GM23338 (cell line): ENCODE measurements around the gene HHATL. TPM values are rescaled to one million over a fixed set of nuclear protein-coding genes. Genes with fewer than 3 reads are reported as not detected.

Experiments
- ATAC-seq: fragments of 200-7000 bp; cut with Tn5 transposase; 3 replicates; pipeline ENCODE4 v1.9.1; 2020
- DNase-seq: peaks from one replicate; pipeline ENCODE4 v3.0.0-alpha.2; 2015; ENCODE audit warnings: low spot score
- H2AFZ ChIP-seq: fragments of 200-600 bp; sonication (generic); 2 replicates; pipeline ENCODE4 v1.8.0; 2016; ENCODE audit warnings: antibody characterized with exemption, mild to moderate bottlenecking, moderate library complexity
- H3F3A ChIP-seq: fragments of 200-600 bp; sonication (generic); replicated peaks from 2 replicates; pipeline ENCODE4 v1.8.0; 2017; ENCODE audit warnings: antibody characterized with exemption, mixed run types, low read depth
- H3K27ac ChIP-seq: fragments of 200-600 bp; sonication (generic); 2 replicates; pipeline ENCODE4 v1.6.1; 2016; ENCODE audit warnings: low read depth
- H3K27me3 ChIP-seq: fragments of 200-600 bp; sonication (generic); 2 replicates; pipeline ENCODE4 v1.8.0; 2016; ENCODE audit warnings: mild to moderate bottlenecking, mixed run types, moderate library complexity; ENCODE audit not compliant: insufficient read depth
- H3K36me3 ChIP-seq: fragments of 200-600 bp; sonication (generic); 2 replicates; pipeline ENCODE4 v1.8.0; 2016; ENCODE audit warnings: mild to moderate bottlenecking; ENCODE audit not compliant: insufficient read depth
- H3K4me1 ChIP-seq: fragments of 200-600 bp; sonication (generic); 2 replicates; pipeline ENCODE4 v1.8.0; 2016; ENCODE audit warnings: mild to moderate bottlenecking, moderate library complexity; ENCODE audit not compliant: insufficient read depth
- H3K4me2 ChIP-seq: fragments of 200-600 bp; sonication (generic); 2 replicates; pipeline ENCODE4 v1.7.1; 2017; ENCODE audit warnings: mixed run types
- H3K4me3 ChIP-seq: fragments of 200-600 bp; sonication (generic); 2 replicates; pipeline ENCODE4 v1.6.1; 2016; ENCODE audit warnings: mixed run types
- H3K79me2 ChIP-seq: fragments of 200-600 bp; sonication (generic); replicated peaks from 2 replicates; pipeline ENCODE4 v1.8.0; 2017; ENCODE audit warnings: mild to moderate bottlenecking; ENCODE audit not compliant: insufficient read depth
- H3K9me2 ChIP-seq: fragments of 200-600 bp; sonication (generic); 2 replicates; pipeline ENCODE4 v1.8.0; 2017; ENCODE audit not compliant: insufficient read depth
- H4K20me1 ChIP-seq: fragments of 200-600 bp; sonication (generic); replicated peaks from 2 replicates; pipeline ENCODE4 v1.8.0; 2017; ENCODE audit warnings: mild to moderate bottlenecking; ENCODE audit not compliant: insufficient read depth
- H3K27ac Mint-ChIP-seq: 2 replicates; pipeline ENCODE4 v1.8.0; 2020; ENCODE audit warnings: inconsistent platforms, mild to moderate bottlenecking, moderate library complexity, mixed read lengths
- H3K27me3 Mint-ChIP-seq: 3 replicates; pipeline ENCODE4 v1.8.0; 2022; ENCODE audit warnings: low read depth, mild to moderate bottlenecking, moderate library complexity, mixed read lengths, inconsistent platforms; ENCODE audit not compliant: insufficient read depth, poor library complexity
- H3K36me3 Mint-ChIP-seq: 3 replicates; pipeline ENCODE4 v1.8.0; 2021; ENCODE audit warnings: low read depth, mild to moderate bottlenecking, inconsistent platforms, moderate library complexity, mixed read lengths
- H3K4me1 Mint-ChIP-seq: 3 replicates; pipeline ENCODE4 v1.8.0; 2020; ENCODE audit warnings: mild to moderate bottlenecking, inconsistent platforms, mixed read lengths
- H3K4me3 Mint-ChIP-seq: 3 replicates; pipeline ENCODE4 v1.8.0; 2021; ENCODE audit warnings: moderate library complexity, mild to moderate bottlenecking, inconsistent platforms, mixed read lengths
- H3K9me3 Mint-ChIP-seq: 3 replicates; pipeline ENCODE4 v1.8.0; 2020; ENCODE audit warnings: moderate library complexity, mild to moderate bottlenecking, inconsistent platforms, mixed read lengths
- CREB1 ChIP-seq: fragments of 250-450 bp; sonication (Bioruptor Pico); IDR thresholded peaks from 2 replicates; pipeline ENCODE4 v1.5.0; 2020; ENCODE audit warnings: low read depth, mild to moderate bottlenecking, moderate library complexity
- EZH2 ChIP-seq: fragments of 200-600 bp; sonication (generic); IDR thresholded peaks from one replicate; pipeline ENCODE4 v1.8.0; 2017; ENCODE audit warnings: antibody characterized with exemption, mild to moderate bottlenecking, low read depth; ENCODE audit not compliant: unreplicated experiment
- EZH2phosphoT487 ChIP-seq: fragments of 200-600 bp; sonication (generic); IDR thresholded peaks from one replicate; pipeline ENCODE4 v1.8.1; 2018; ENCODE audit warnings: antibody characterized with exemption; ENCODE audit not compliant: unreplicated experiment
- POLR2AphosphoS5 ChIP-seq: IDR thresholded peaks from 2 replicates; pipeline ENCODE4 v1.6.1; 2016; ENCODE audit warnings: antibody characterized with exemption, low read depth
- ZNF114 ChIP-seq: fragments of 250-450 bp; sonication (Bioruptor Pico); IDR thresholded peaks from 2 replicates; pipeline ENCODE4 v1.5.0; 2020; ENCODE audit warnings: mild to moderate bottlenecking, moderate library complexity
- polyA plus RNA-seq: library from polyadenylated mRNA; unstranded; fragments of >200 nt; fragmentation: Nextera tagmentation; extraction: Ambion mirVana; gene quantifications from 2 replicates; pipeline ENCODE4 v1.2.1, GENCODE V29; 2016
- total RNA-seq: library from RNA; depleted of rRNA; stranded (reverse); fragments of >200 nt; shearing (Covaris generic); gene quantifications from 2 replicates; pipeline ENCODE4 v1.2.3, GENCODE V29; 2014
- TF ChIP-seq, protein P1 (sequence below): fragments of 250-450 bp; sonication (Bioruptor Pico); IDR thresholded peaks from 2 replicates; pipeline ENCODE4 v1.5.0; 2020; ENCODE audit warnings: mild to moderate bottlenecking, moderate library complexity
- TF ChIP-seq, protein P2 (sequence below), 2 experiments: fragments of 200-600 bp in 1 of 2; sonication (generic) in 1 of 2; conservative IDR thresholded peaks; 2 replicates each; pipeline versions ENCODE4 v1.5.1 to v1.6.1; 2016 to 2017; ENCODE audit warnings: antibody characterized with exemption in 2 of 2, low read depth in 2 of 2, mild to moderate bottlenecking in 2 of 2, moderate library complexity in 1 of 2
- TF ChIP-seq, protein P3 (sequence below): IDR thresholded peaks from one replicate; pipeline ENCODE4 v1.6.1; 2018; ENCODE audit warnings: antibody characterized with exemption; ENCODE audit not compliant: unreplicated experiment

The HHATL gene
- total and polyA plus RNA-seq, 2 experiments from 2014 or later, result not detected

DNA sequence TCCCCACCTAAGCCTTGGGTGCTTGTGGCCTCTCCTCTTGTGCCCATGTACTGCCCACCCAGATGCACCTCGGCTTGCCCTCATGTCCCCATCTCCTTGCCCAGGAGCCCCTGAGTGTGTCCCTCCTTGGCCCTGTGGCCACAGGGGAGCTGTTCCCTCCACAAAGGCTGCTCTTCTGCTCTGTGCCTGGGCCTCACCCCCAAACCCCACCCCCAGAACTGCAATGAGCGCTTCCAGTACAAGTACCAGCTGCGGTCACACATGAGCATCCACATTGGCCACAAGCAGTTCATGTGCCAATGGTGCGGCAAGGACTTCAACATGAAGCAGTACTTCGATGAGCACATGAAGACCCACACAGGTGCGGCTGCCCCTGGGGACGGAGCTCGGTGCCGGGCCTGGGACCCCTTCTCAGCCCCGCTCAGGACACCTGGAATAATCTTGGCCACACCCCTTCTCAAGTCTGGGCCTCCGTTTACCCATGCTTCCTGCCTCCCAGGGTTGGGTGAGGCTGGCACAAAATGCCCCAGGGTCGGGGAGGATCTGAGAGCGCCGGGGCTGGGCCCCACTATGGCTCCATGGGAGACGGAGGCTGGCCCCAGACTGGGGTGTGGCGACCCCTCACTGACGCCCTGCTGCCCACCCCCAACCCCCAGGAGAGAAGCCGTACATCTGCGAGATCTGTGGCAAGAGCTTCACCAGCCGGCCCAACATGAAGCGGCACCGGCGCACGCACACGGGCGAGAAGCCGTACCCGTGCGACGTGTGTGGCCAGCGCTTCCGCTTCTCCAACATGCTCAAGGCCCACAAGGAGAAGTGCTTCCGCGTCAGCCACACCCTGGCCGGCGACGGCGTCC, 38.8 kb downstream of the HHATL start:
- Histone ChIP-seq H3K9me2 (no peaks in the 10 kb centered on the region), H3K4me2 (no peak overlapping the region), H4K20me1 (no peaks in the 10 kb centered on the region), H3K27me3 (no peaks in the 10 kb centered on the region), H3F3A (no peaks in the 10 kb centered on the region), H3K4me3 (no peak overlapping the region), H3K36me3 (no peaks in the 10 kb centered on the region), H2AFZ (no peak overlapping the region), H3K4me1 (no peaks in the 10 kb centered on the region), H3K27ac (no peak overlapping the region), H3K79me2 (no peaks in the 10 kb centered on the region)
- peaks cover 9% of the 10 kb centered on the region; the same call in 2 of the 3 replicates for H3K4me1 Mint-ChIP-seq
- 0 out of 3 replicates have a peak, but pooled peaks cover under 1% of the 10 kb centered on the region for H3K9me3 Mint-ChIP-seq
- TF ChIP-seq POLR2AphosphoS5 (no peak), CREB1 (no peak)
- TF ChIP-seq, protein P1, sequence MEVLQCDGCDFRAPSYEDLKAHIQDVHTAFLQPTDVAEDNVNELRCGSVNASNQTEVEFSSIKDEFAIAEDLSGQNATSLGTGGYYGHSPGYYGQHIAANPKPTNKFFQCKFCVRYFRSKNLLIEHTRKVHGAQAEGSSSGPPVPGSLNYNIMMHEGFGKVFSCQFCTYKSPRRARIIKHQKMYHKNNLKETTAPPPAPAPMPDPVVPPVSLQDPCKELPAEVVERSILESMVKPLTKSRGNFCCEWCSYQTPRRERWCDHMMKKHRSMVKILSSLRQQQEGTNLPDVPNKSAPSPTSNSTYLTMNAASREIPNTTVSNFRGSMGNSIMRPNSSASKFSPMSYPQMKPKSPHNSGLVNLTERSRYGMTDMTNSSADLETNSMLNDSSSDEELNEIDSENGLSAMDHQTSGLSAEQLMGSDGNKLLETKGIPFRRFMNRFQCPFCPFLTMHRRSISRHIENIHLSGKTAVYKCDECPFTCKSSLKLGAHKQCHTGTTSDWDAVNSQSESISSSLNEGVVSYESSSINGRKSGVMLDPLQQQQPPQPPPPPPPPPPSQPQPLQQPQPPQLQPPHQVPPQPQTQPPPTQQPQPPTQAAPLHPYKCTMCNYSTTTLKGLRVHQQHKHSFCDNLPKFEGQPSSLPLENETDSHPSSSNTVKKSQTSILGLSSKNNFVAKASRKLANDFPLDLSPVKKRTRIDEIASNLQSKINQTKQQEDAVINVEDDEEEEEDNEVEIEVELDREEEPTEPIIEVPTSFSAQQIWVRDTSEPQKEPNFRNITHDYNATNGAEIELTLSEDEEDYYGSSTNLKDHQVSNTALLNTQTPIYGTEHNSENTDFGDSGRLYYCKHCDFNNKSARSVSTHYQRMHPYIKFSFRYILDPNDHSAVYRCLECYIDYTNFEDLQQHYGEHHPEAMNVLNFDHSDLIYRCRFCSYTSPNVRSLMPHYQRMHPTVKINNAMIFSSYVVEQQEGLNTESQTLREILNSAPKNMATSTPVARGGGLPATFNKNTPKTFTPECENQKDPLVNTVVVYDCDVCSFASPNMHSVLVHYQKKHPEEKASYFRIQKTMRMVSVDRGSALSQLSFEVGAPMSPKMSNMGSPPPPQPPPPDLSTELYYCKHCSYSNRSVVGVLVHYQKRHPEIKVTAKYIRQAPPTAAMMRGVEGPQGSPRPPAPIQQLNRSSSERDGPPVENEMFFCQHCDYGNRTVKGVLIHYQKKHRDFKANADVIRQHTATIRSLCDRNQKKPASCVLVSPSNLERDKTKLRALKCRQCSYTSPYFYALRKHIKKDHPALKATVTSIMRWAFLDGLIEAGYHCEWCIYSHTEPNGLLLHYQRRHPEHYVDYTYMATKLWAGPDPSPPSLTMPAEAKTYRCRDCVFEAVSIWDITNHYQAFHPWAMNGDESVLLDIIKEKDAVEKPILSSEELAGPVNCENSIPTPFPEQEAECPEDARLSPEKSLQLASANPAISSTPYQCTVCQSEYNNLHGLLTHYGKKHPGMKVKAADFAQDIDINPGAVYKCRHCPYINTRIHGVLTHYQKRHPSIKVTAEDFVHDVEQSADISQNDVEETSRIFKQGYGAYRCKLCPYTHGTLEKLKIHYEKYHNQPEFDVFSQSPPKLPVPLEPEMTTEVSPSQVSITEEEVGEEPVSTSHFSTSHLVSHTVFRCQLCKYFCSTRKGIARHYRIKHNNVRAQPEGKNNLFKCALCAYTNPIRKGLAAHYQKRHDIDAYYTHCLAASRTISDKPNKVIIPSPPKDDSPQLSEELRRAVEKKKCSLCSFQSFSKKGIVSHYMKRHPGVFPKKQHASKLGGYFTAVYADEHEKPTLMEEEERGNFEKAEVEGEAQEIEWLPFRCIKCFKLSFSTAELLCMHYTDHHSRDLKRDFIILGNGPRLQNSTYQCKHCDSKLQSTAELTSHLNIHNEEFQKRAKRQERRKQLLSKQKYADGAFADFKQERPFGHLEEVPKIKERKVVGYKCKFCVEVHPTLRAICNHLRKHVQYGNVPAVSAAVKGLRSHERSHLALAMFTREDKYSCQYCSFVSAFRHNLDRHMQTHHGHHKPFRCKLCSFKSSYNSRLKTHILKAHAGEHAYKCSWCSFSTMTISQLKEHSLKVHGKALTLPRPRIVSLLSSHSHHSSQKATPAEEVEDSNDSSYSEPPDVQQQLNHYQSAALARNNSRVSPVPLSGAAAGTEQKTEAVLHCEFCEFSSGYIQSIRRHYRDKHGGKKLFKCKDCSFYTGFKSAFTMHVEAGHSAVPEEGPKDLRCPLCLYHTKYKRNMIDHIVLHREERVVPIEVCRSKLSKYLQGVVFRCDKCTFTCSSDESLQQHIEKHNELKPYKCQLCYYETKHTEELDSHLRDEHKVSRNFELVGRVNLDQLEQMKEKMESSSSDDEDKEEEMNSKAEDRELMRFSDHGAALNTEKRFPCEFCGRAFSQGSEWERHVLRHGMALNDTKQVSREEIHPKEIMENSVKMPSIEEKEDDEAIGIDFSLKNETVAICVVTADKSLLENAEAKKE (CRISPR knock-in tag), result no peak
- peaks cover 5% of the 10 kb centered on the region; the same call in 2 of the 3 replicates for H3K36me3 Mint-ChIP-seq
- no peak overlapping the region for H3K27ac Mint-ChIP-seq
- no peak overlapping the region for H3K4me3 Mint-ChIP-seq
- peaks cover 4% of the 10 kb centered on the region for H3K27me3 Mint-ChIP-seq
- ATAC-seq (peak; percentile 11), DNase-seq (no peak)

DNA sequence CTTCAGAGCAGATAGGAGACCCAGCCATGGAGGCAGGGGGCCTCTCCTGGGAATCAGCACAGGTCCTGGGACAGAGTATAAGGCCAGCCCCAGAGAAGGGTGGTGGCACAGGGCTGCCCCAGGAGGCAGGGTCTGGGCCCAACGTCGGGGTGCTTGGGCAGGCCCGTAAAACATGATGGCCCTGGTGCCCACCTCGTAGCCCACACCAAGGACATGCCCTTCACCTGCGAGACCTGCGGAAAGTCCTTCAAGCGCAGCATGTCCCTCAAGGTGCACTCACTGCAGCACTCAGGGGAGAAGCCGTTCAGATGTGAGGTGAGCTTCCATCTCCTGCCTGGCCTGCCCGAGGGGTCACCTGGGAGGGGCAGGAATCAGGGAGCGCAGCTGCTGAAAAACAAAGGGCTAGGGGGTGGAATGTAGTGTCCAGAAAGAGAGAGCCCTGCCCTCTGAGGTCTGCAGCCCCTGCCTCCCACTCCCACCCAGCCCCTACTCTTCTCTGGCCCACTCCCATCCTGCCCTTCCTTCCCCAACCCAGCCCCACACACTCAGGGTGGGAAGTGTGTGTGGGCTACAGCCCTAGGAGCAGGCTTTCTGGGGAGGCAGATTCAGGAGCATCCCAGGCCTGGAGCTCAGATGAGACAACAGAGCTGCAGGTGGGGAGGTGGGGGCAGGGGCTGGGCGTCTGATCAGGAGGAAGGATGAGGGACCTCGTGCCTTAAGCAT, 39.6 kb downstream of the HHATL start:
- Mint-ChIP-seq H3K36me3 (peaks cover 5% of the 10 kb centered on the region; the same call in 2 of the 3 replicates), H3K27me3 (peaks cover 4% of the 10 kb centered on the region), H3K4me3 (no peak overlapping the region), H3K9me3 (no peaks in the 10 kb centered on the region), H3K4me1 (peaks cover 8% of the 10 kb centered on the region; the same call in 2 of the 3 replicates), H3K27ac (no peak overlapping the region)
- no peaks in the 10 kb centered on the region for H3K36me3 ChIP-seq
- no peak overlapping the region for H2AFZ ChIP-seq
- no peak overlapping the region for H3K4me3 ChIP-seq
- H3K4me1 ChIP-seq, result no peaks in the 10 kb centered on the region
- DNase-seq, result no peak
- H4K20me1 ChIP-seq, result no peaks in the 10 kb centered on the region
- H3F3A ChIP-seq, result no peaks in the 10 kb centered on the region
- H3K27ac ChIP-seq, result no peak overlapping the region
- no peak overlapping the region for H3K4me2 ChIP-seq
- no peaks in the 10 kb centered on the region for H3K79me2 ChIP-seq
- no peak for ATAC-seq
- no peaks in the 10 kb centered on the region for H3K27me3 ChIP-seq
- no peaks in the 10 kb centered on the region for H3K9me2 ChIP-seq
- no peak for TF ChIP-seq ZNF114 (CRISPR knock-in tag)
- no peak for TF ChIP-seq EZH2phosphoT487
- TF ChIP-seq, protein P2, sequence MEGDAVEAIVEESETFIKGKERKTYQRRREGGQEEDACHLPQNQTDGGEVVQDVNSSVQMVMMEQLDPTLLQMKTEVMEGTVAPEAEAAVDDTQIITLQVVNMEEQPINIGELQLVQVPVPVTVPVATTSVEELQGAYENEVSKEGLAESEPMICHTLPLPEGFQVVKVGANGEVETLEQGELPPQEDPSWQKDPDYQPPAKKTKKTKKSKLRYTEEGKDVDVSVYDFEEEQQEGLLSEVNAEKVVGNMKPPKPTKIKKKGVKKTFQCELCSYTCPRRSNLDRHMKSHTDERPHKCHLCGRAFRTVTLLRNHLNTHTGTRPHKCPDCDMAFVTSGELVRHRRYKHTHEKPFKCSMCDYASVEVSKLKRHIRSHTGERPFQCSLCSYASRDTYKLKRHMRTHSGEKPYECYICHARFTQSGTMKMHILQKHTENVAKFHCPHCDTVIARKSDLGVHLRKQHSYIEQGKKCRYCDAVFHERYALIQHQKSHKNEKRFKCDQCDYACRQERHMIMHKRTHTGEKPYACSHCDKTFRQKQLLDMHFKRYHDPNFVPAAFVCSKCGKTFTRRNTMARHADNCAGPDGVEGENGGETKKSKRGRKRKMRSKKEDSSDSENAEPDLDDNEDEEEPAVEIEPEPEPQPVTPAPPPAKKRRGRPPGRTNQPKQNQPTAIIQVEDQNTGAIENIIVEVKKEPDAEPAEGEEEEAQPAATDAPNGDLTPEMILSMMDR (conservative IDR thresholded peaks at IDR 0.05; ENCODE audit: low read depth in 2 of 2), result no peak
- TF ChIP-seq, protein P3, sequence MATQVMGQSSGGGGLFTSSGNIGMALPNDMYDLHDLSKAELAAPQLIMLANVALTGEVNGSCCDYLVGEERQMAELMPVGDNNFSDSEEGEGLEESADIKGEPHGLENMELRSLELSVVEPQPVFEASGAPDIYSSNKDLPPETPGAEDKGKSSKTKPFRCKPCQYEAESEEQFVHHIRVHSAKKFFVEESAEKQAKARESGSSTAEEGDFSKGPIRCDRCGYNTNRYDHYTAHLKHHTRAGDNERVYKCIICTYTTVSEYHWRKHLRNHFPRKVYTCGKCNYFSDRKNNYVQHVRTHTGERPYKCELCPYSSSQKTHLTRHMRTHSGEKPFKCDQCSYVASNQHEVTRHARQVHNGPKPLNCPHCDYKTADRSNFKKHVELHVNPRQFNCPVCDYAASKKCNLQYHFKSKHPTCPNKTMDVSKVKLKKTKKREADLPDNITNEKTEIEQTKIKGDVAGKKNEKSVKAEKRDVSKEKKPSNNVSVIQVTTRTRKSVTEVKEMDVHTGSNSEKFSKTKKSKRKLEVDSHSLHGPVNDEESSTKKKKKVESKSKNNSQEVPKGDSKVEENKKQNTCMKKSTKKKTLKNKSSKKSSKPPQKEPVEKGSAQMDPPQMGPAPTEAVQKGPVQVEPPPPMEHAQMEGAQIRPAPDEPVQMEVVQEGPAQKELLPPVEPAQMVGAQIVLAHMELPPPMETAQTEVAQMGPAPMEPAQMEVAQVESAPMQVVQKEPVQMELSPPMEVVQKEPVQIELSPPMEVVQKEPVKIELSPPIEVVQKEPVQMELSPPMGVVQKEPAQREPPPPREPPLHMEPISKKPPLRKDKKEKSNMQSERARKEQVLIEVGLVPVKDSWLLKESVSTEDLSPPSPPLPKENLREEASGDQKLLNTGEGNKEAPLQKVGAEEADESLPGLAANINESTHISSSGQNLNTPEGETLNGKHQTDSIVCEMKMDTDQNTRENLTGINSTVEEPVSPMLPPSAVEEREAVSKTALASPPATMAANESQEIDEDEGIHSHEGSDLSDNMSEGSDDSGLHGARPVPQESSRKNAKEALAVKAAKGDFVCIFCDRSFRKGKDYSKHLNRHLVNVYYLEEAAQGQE, result no peak
- TF ChIP-seq EZH2, result no peak
